WTC11 (cell line): ENCODE results near the gene CORIN.

Source experiments
- ATF6 ChIP-seq: sonication (generic); formaldehyde crosslinking; IDR thresholded peaks from 2 replicates; pipeline ENCODE4 v1.8.1; 2023; ENCODE audit warnings: mild to moderate bottlenecking, missing genetic modification reagents
- CREB1 ChIP-seq: sonication (generic); formaldehyde crosslinking; IDR thresholded peaks from 2 replicates; pipeline ENCODE4 v1.8.0; 2023; ENCODE audit warnings: mild to moderate bottlenecking, missing genetic modification reagents
- CREM ChIP-seq: sonication (generic); formaldehyde crosslinking; IDR thresholded peaks from 2 replicates; pipeline ENCODE4 v1.8.1; 2022; ENCODE audit warnings: mild to moderate bottlenecking, missing genetic modification reagents, moderate library complexity
- CTCF ChIP-seq: fragments of 200-600 bp; IDR thresholded peaks from 2 replicates; pipeline ENCODE4 v1.8.0; 2022; ENCODE audit warnings: antibody characterized with exemption
- IRF2 ChIP-seq: sonication (generic); formaldehyde crosslinking; IDR thresholded peaks from 2 replicates; pipeline ENCODE4 v1.8.0; 2022; ENCODE audit warnings: low read depth, missing genetic modification reagents, borderline replicate concordance
- NR2C2 ChIP-seq: sonication (generic); formaldehyde crosslinking; IDR thresholded peaks from 2 replicates; pipeline ENCODE4 v1.8.0; 2022; ENCODE audit warnings: mild to moderate bottlenecking, missing genetic modification reagents
- TCF7 ChIP-seq: sonication (generic); formaldehyde crosslinking; IDR thresholded peaks from 2 replicates; pipeline ENCODE4 v1.8.0; 2022; ENCODE audit warnings: mild to moderate bottlenecking, low read depth, missing genetic modification reagents, moderate library complexity
- ZBTB21 ChIP-seq: sonication (generic); formaldehyde crosslinking; IDR thresholded peaks from 2 replicates; pipeline ENCODE4 v1.8.1; 2023; ENCODE audit warnings: mild to moderate bottlenecking, missing genetic modification reagents, borderline replicate concordance
- ZNF121 ChIP-seq: sonication (generic); formaldehyde crosslinking; IDR thresholded peaks from 2 replicates; pipeline ENCODE4 v1.8.0; 2023; ENCODE audit warnings: missing genetic modification reagents
- ZNF138 ChIP-seq: sonication (generic); formaldehyde crosslinking; conservative IDR thresholded peaks from 2 replicates; pipeline ENCODE4 v1.8.1; 2022; ENCODE audit warnings: mild to moderate bottlenecking, moderate library complexity, missing genetic modification reagents
- ZNF219 ChIP-seq: sonication (generic); formaldehyde crosslinking; IDR thresholded peaks from 2 replicates; pipeline ENCODE4 v1.8.0; 2023; ENCODE audit warnings: missing genetic modification reagents, mild to moderate bottlenecking, borderline replicate concordance
- ZNF232 ChIP-seq: sonication (generic); formaldehyde crosslinking; IDR thresholded peaks from 2 replicates; pipeline ENCODE4 v1.8.0; 2022; ENCODE audit warnings: mild to moderate bottlenecking, missing genetic modification reagents
- ZNF263 ChIP-seq: sonication (generic); formaldehyde crosslinking; IDR thresholded peaks from 2 replicates; pipeline ENCODE4 v1.8.1; 2022; ENCODE audit warnings: low read depth, mild to moderate bottlenecking, moderate library complexity, missing genetic modification reagents

GRCh38 chr4:47624031-47624441 lies 213.8 kb downstream of the CORIN start:
- no peak for TF ChIP-seq NR2C2
- no peak for TF ChIP-seq ZNF232 (CRISPR knock-in tag)
- TF ChIP-seq CTCF: no peak
- no peak for TF ChIP-seq IRF2 (CRISPR knock-in tag)
- TF ChIP-seq ZNF138: no peak
- no peak for TF ChIP-seq CREB1 (CRISPR knock-in tag)
- no peak for TF ChIP-seq CREM
- TF ChIP-seq ZNF263 (CRISPR knock-in tag): no peak
- TF ChIP-seq ZNF219 (CRISPR knock-in tag): no peak
- TF ChIP-seq ATF6 (CRISPR knock-in tag): no peak
- no peak for TF ChIP-seq ZNF121 (CRISPR knock-in tag)
- TF ChIP-seq ZBTB21 (CRISPR knock-in tag): no peak
- TF ChIP-seq TCF7 (CRISPR knock-in tag): no peak
